Measurements from ENCODE around the gene HOXC10.

- TF ChIP-seq CTCF (IDR thresholded peaks at IDR 0.05; ENCODE audit: poor library complexity) = no peak
- no peak for TF ChIP-seq EZH2 (IDR thresholded peaks at IDR 0.05; ENCODE audit: borderline replicate concordance)
Measured at GRCh38 chr12:53975479-53976152, 9.3 kb upstream of the HOXC10 start.

Data from hepatocyte (in vitro differentiated cells).